SU-DHL-6 (cell line): ENCODE results near the gene DGKH.

ENCODE experiments used
- CTCF ChIP-seq: fragments of 200-600 bp; sonication (generic); IDR thresholded peaks from one replicate; pipeline ENCODE4 v1.5.1; 2017; ENCODE audit warnings: antibody characterized with exemption, mild to moderate bottlenecking, low read length, moderate library complexity; ENCODE audit not compliant: insufficient read depth, poor library complexity, severe bottlenecking
- EZH2phosphoT487 ChIP-seq: fragments of 200-600 bp; sonication (generic), shearing (Covaris generic); conservative IDR thresholded peaks from 2 replicates; pipeline ENCODE4 v1.6.1; 2018; ENCODE audit warnings: mild to moderate bottlenecking, antibody characterized with exemption, low read length, moderate library complexity, mixed read lengths

- no peak for TF ChIP-seq CTCF
- no peak for TF ChIP-seq EZH2phosphoT487
Measured at GRCh38 chr13:42066542-42066941, 18.1 kb downstream of the DGKH start.
